HCT116 (cell line): ENCODE data around the gene WDR26. TPM values are rescaled to one million over a fixed set of nuclear protein-coding genes. Genes with fewer than 3 reads are reported as not detected.

Experiments used
- ATAC-seq: fragments of 200-7000 bp; cut with Tn5 transposase; 2 replicates; pipeline ENCODE4 v1.9.1; 2020; ENCODE audit warnings: mild to moderate bottlenecking, moderate library complexity
- BruUV-seq: library from RNA; stranded (reverse); fragments of 400-500 nt; replicated peaks from 2 replicates; lab custom pipeline; 2021; lab: Mats Ljungman, UMichigan
- CTCF ChIA-PET: fragments of 300-600 bp; sonication (Branson Sonifier 250); formaldehyde crosslinking; loops from one replicate; lab custom pipeline; 2021; ENCODE audit warnings: antibody characterized with exemption; lab: Charles Lee
- POLR2A ChIA-PET: fragments of 300-600, 350-600 bp; sonication (Branson Sonifier 250); formaldehyde crosslinking; loops from one replicate; lab custom pipeline; 2021; ENCODE audit warnings: antibody characterized with exemption; lab: Charles Lee
- RAD21 ChIA-PET, 2 experiments: fragments of 300-600 bp; sonication (Branson Sonifier 250); formaldehyde crosslinking; loops; one replicate each; lab custom pipeline; 2023; ENCODE audit warnings: low total read pairs in 2 of 2; ENCODE audit not compliant: uncharacterized antibody in 2 of 2, unreplicated experiment in 2 of 2, low non-redundant PET in 1 of 2; lab: Charles Lee
- DNase-seq: peaks from one replicate; pipeline ENCODE4 v3.0.0-alpha.2; 2010; ENCODE audit warnings: low read depth, low spot score
- H2AFZ ChIP-seq: fragments of 200-600 bp; shearing (Covaris generic), sonication (generic); 2 replicates; pipeline ENCODE4 v1.6.1; 2017; ENCODE audit warnings: low read depth, mixed run types, mixed read lengths, antibody characterized with exemption, low read length; ENCODE audit not compliant: poor library complexity, severe bottlenecking
- H3K27ac ChIP-seq: 2 replicates; pipeline ENCODE4 v1.5.1; 2012; ENCODE audit warnings: low read depth, low read length
- H3K27me3 ChIP-seq: fragments of 200-600 bp; sonication (generic); 2 replicates; pipeline ENCODE4 v1.6.1; 2016; ENCODE audit warnings: mixed run types, low read length, mixed read lengths; ENCODE audit not compliant: insufficient read depth
- H3K36me3 ChIP-seq, 2 experiments: fragments of 200-500 bp in 1 of 2; fragments of 200-600 bp in 1 of 2; sonication (Bioruptor generic) in 1 of 2; sonication (generic) in 1 of 2; 2 replicates each; pipeline versions ENCODE4 v1.5.1 to v1.6.1; 2014 to 2016; ENCODE audit warnings: low read length in 2 of 2, inconsistent platforms in 1 of 2, mixed read lengths in 1 of 2, mixed run types in 1 of 2; ENCODE audit not compliant: insufficient read depth in 2 of 2, control insufficient read depth in 1 of 2
- H3K4me1 ChIP-seq, 2 experiments: fragments of 200-600 bp in 1 of 2; sonication (generic) in 1 of 2; 2 replicates each; pipeline versions ENCODE4 v1.5.1 to v1.6.1; 2012 to 2017; ENCODE audit warnings: low read length in 2 of 2, inconsistent platforms in 1 of 2, mild to moderate bottlenecking in 1 of 2, mixed read lengths in 1 of 2, mixed run types in 1 of 2, moderate library complexity in 1 of 2; ENCODE audit not compliant: insufficient read depth in 2 of 2, control insufficient read depth in 1 of 2
- H3K4me2 ChIP-seq: fragments of 200-600 bp; sonication (generic); 2 replicates; pipeline ENCODE4 v1.6.1; 2017; ENCODE audit warnings: mixed run types, low read length, mixed read lengths
- H3K4me3 ChIP-seq, 2 experiments: fragments of 200-600 bp in 1 of 2; sonication (generic) in 1 of 2; replicated peaks in 1 of 2; 2 replicates each; pipeline ENCODE4 v1.5.1; 2011 to 2016; ENCODE audit warnings: low read length in 2 of 2, control low read depth in 1 of 2, low read depth in 1 of 2, mild to moderate bottlenecking in 1 of 2, mixed read lengths in 1 of 2, mixed run types in 1 of 2
- H3K79me2 ChIP-seq: fragments of 200-600 bp; sonication (generic); 2 replicates; pipeline ENCODE4 v1.6.1; 2017; ENCODE audit warnings: mild to moderate bottlenecking, mixed run types, low read length, moderate library complexity, mixed read lengths; ENCODE audit not compliant: insufficient read depth
- H3K9ac ChIP-seq: fragments of 200-600 bp; sonication (generic); 2 replicates; pipeline ENCODE4 v1.6.1; 2016; ENCODE audit warnings: low read length, mixed read lengths
- H3K9me2 ChIP-seq: fragments of 200-600 bp; sonication (generic), shearing (Covaris generic); 2 replicates; pipeline ENCODE4 v1.6.1; 2017; ENCODE audit warnings: mixed run types, mild to moderate bottlenecking, moderate library complexity; ENCODE audit not compliant: insufficient read depth
- H3K9me3 ChIP-seq, 2 experiments: fragments of 200-500 bp in 1 of 2; fragments of 200-600 bp in 1 of 2; sonication (Bioruptor generic) in 1 of 2; sonication (generic) in 1 of 2; 2 replicates each; pipeline ENCODE4 v1.6.1; 2014 to 2017; ENCODE audit warnings: low read length in 2 of 2, mixed read lengths in 2 of 2, inconsistent platforms in 1 of 2, low read depth in 1 of 2, mild to moderate bottlenecking in 1 of 2, mixed run types in 1 of 2, moderate library complexity in 1 of 2; ENCODE audit not compliant: control insufficient read depth in 1 of 2, insufficient read depth in 1 of 2
- H4K20me1 ChIP-seq: fragments of 200-600 bp; sonication (generic), shearing (Covaris generic); 2 replicates; pipeline ENCODE4 v1.6.1; 2017; ENCODE audit warnings: mixed run types, mild to moderate bottlenecking, moderate library complexity; ENCODE audit not compliant: insufficient read depth
- CBX3 ChIP-seq: IDR thresholded peaks from 2 replicates; pipeline ENCODE4 v1.6.1; 2012; ENCODE audit warnings: low read depth
- CEBPB ChIP-seq: IDR thresholded peaks from 2 replicates; pipeline ENCODE4 v1.6.1; 2012; ENCODE audit warnings: low read depth
- EGR1 ChIP-seq: IDR thresholded peaks from 2 replicates; pipeline ENCODE4 v1.6.1; 2012; ENCODE audit warnings: low read depth
- ELF1 ChIP-seq: IDR thresholded peaks from 2 replicates; pipeline ENCODE4 v1.6.1; 2012; ENCODE audit warnings: low read depth, borderline replicate concordance
- EZH2 ChIP-seq: fragments of 200-600 bp; sonication (generic); IDR thresholded peaks from 2 replicates; pipeline ENCODE4 v1.6.1; 2017; ENCODE audit warnings: antibody characterized with exemption, mixed run types
- EZH2phosphoT487 ChIP-seq: fragments of 200-600 bp; IDR thresholded peaks from 2 replicates; pipeline ENCODE4 v1.6.1; 2018; ENCODE audit warnings: antibody characterized with exemption, borderline replicate concordance
- FOSL1 ChIP-seq: IDR thresholded peaks from 2 replicates; pipeline ENCODE4 v1.6.1; 2012; ENCODE audit warnings: low read depth
- JUND ChIP-seq: IDR thresholded peaks from 2 replicates; pipeline ENCODE4 v1.6.1; 2012
- POLR2AphosphoS5 ChIP-seq: IDR thresholded peaks from 2 replicates; pipeline ENCODE4 v1.6.1; 2011; ENCODE audit warnings: mild to moderate bottlenecking, low read depth, low read length, moderate library complexity
- RAD21 ChIP-seq: IDR thresholded peaks from 2 replicates; pipeline ENCODE4 v1.6.1; 2012; ENCODE audit warnings: low read depth, mild to moderate bottlenecking
- SIN3A ChIP-seq: IDR thresholded peaks from 2 replicates; pipeline ENCODE4 v1.6.1; 2012; ENCODE audit warnings: low read depth
- SP1 ChIP-seq: IDR thresholded peaks from 2 replicates; pipeline ENCODE4 v1.6.1; 2012; ENCODE audit warnings: low read depth
- YY1 ChIP-seq: IDR thresholded peaks from 2 replicates; pipeline ENCODE4 v1.6.1; 2011; ENCODE audit warnings: low read length, low read depth, moderate library complexity, mild to moderate bottlenecking; ENCODE audit not compliant: insufficient replicate concordance; ENCODE audit errors: extremely low read depth
- ZNF274 ChIP-seq: fragments of 200-500 bp; sonication (Bioruptor generic); IDR thresholded peaks from 2 replicates; pipeline ENCODE4 v1.6.1; 2014; ENCODE audit warnings: mild to moderate bottlenecking, low read depth, low read length, inconsistent platforms
- intact Hi-C: fragments of 100-400 bp; cut with micrococcal nuclease; formaldehyde crosslinking; loops from 2 replicates; pipeline ENCODE4 v1.10.0; 2022
- total RNA-seq: library from RNA; stranded (reverse); gene quantifications from one replicate; pipeline ENCODE4 v1.2.1, GENCODE V29; 2021; ENCODE audit not compliant: unreplicated experiment
- TF ChIP-seq, protein P1 (sequence below): IDR thresholded peaks from 2 replicates; pipeline ENCODE4 v1.6.1; 2012
- TF ChIP-seq, protein P2 (sequence below): IDR thresholded peaks from 2 replicates; pipeline ENCODE4 v1.6.1; 2011; ENCODE audit warnings: mild to moderate bottlenecking, low read length, moderate library complexity; ENCODE audit not compliant: insufficient replicate concordance; ENCODE audit errors: extremely low read depth
- TF ChIP-seq, protein P3 (sequence below), 3 experiments: fragments of 200-600 bp in 1 of 3; sonication (generic) in 1 of 3; IDR thresholded peaks in 2 of 3; conservative IDR thresholded peaks in 1 of 3; 2 replicates each; pipeline ENCODE4 v1.5.1; 2012 to 2017; ENCODE audit warnings: low read depth in 2 of 3, low read length in 2 of 3, antibody characterized with exemption in 1 of 3, borderline replicate concordance in 1 of 3, control low read depth in 1 of 3, mild to moderate bottlenecking in 1 of 3, mixed read lengths in 1 of 3, mixed run types in 1 of 3, moderate library complexity in 1 of 3; ENCODE audit not compliant: insufficient read depth in 1 of 3
- TF ChIP-seq, protein P4 (sequence below): IDR thresholded peaks from 2 replicates; pipeline ENCODE4 v1.6.1; 2012
- TF ChIP-seq, protein P5 (sequence below): IDR thresholded peaks from 2 replicates; pipeline ENCODE4 v1.6.1; 2012; ENCODE audit warnings: low read depth

The WDR26 gene
- total RNA-seq, 1 experiment from 2014 or later: 57.2 TPM

DNA sequence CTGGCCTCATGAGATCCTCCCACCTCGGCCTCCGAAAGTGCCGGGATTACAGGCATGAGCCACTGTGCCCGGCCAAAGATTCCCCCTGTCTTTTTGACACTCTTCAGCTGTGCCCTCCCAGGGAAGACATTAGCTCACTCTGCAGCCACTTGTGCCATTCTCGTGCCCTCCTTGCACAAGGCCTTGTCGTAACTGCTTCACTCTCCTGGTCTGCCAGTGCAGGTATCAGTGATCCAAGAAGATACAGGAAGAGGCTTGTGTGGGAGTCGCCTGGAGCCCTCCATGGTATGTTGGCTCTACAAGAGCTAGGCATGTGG lies 22.0 kb upstream of the WDR26 start:
- Histone ChIP-seq H2AFZ (no peak overlapping the region), H3K4me1 (peaks cover 7 to 26% of the 10 kb centered on the region in 2 experiments; a peak in 3 of 4 replicates), H3K27me3 (no peaks in the 10 kb centered on the region), H3K9me2 (no peaks in the 10 kb centered on the region), H3K27ac (peak overlapping the region; percentile 5; the same call in 1 of the 2 replicates), H3K9me3 (no peaks in the 10 kb centered on the region), H4K20me1 (no peaks in the 10 kb centered on the region), H3K4me3 (no peak overlapping the region), H3K79me2 (no peaks in the 10 kb centered on the region), H3K36me3 (no peaks in the 10 kb centered on the region), H3K9ac (no peak overlapping the region), H3K4me2 (peak overlapping the region; percentile 54; the same call in 1 of the 2 replicates)
- ATAC-seq (no peak), DNase-seq (no peak)
- CTCF ChIA-PET: interaction anchor here (0.7 to 2.6 kb wide), 3 partner anchors 13 to 341 kb away, joined by 4 to 20 read pairs (median 5); no protein-coding TSS in a partner anchor
- POLR2A ChIA-PET: no interaction called here
- BruUV-seq: no TSS peak
- intact Hi-C loops: loop anchor here (5.0 kb wide), 1 partner anchor 759 kb away; no protein-coding TSS in a partner anchor
- TF ChIP-seq, protein P1, sequence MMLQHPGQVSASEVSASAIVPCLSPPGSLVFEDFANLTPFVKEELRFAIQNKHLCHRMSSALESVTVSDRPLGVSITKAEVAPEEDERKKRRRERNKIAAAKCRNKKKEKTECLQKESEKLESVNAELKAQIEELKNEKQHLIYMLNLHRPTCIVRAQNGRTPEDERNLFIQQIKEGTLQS: no peak
- TF ChIP-seq CBX3 (no peak), ZNF274 (no peak), YY1 (no peak), SIN3A (no peak), EGR1 (no peak), RAD21 (no peak), CEBPB (no peak), FOSL1 (no peak), EZH2 (no peak), JUND (no peak), ELF1 (no peak), EZH2phosphoT487 (no peak), SP1 (no peak), POLR2AphosphoS5 (no peak)
- TF ChIP-seq, protein P2, sequence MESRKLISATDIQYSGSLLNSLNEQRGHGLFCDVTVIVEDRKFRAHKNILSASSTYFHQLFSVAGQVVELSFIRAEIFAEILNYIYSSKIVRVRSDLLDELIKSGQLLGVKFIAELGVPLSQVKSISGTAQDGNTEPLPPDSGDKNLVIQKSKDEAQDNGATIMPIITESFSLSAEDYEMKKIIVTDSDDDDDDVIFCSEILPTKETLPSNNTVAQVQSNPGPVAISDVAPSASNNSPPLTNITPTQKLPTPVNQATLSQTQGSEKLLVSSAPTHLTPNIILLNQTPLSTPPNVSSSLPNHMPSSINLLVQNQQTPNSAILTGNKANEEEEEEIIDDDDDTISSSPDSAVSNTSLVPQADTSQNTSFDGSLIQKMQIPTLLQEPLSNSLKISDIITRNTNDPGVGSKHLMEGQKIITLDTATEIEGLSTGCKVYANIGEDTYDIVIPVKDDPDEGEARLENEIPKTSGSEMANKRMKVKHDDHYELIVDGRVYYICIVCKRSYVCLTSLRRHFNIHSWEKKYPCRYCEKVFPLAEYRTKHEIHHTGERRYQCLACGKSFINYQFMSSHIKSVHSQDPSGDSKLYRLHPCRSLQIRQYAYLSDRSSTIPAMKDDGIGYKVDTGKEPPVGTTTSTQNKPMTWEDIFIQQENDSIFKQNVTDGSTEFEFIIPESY: no peak
- TF ChIP-seq, protein P3, sequence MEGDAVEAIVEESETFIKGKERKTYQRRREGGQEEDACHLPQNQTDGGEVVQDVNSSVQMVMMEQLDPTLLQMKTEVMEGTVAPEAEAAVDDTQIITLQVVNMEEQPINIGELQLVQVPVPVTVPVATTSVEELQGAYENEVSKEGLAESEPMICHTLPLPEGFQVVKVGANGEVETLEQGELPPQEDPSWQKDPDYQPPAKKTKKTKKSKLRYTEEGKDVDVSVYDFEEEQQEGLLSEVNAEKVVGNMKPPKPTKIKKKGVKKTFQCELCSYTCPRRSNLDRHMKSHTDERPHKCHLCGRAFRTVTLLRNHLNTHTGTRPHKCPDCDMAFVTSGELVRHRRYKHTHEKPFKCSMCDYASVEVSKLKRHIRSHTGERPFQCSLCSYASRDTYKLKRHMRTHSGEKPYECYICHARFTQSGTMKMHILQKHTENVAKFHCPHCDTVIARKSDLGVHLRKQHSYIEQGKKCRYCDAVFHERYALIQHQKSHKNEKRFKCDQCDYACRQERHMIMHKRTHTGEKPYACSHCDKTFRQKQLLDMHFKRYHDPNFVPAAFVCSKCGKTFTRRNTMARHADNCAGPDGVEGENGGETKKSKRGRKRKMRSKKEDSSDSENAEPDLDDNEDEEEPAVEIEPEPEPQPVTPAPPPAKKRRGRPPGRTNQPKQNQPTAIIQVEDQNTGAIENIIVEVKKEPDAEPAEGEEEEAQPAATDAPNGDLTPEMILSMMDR (IDR thresholded peaks at IDR 0.05 in 2 of 3, conservative IDR thresholded peaks at IDR 0.05 in 1 of 3; ENCODE audit: borderline replicate concordance in 1 of 3, insufficient read depth in 1 of 3, low read depth in 2 of 3, low read length in 2 of 3): no peak
- TF ChIP-seq, protein P4, sequence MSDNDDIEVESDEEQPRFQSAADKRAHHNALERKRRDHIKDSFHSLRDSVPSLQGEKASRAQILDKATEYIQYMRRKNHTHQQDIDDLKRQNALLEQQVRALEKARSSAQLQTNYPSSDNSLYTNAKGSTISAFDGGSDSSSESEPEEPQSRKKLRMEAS: no peak
- TF ChIP-seq, protein P5, sequence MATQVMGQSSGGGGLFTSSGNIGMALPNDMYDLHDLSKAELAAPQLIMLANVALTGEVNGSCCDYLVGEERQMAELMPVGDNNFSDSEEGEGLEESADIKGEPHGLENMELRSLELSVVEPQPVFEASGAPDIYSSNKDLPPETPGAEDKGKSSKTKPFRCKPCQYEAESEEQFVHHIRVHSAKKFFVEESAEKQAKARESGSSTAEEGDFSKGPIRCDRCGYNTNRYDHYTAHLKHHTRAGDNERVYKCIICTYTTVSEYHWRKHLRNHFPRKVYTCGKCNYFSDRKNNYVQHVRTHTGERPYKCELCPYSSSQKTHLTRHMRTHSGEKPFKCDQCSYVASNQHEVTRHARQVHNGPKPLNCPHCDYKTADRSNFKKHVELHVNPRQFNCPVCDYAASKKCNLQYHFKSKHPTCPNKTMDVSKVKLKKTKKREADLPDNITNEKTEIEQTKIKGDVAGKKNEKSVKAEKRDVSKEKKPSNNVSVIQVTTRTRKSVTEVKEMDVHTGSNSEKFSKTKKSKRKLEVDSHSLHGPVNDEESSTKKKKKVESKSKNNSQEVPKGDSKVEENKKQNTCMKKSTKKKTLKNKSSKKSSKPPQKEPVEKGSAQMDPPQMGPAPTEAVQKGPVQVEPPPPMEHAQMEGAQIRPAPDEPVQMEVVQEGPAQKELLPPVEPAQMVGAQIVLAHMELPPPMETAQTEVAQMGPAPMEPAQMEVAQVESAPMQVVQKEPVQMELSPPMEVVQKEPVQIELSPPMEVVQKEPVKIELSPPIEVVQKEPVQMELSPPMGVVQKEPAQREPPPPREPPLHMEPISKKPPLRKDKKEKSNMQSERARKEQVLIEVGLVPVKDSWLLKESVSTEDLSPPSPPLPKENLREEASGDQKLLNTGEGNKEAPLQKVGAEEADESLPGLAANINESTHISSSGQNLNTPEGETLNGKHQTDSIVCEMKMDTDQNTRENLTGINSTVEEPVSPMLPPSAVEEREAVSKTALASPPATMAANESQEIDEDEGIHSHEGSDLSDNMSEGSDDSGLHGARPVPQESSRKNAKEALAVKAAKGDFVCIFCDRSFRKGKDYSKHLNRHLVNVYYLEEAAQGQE: no peak
- RAD21 ChIA-PET: interaction anchor here in 1 of 2 experiments (0.9 kb wide), 1 partner anchor 48 kb away, joined by 3 read pairs; no protein-coding TSS in a partner anchor
